Sigmoid colon (tissue), 3 donors: Measurements from ENCODE around the gene CLEC16A.

Source experiments
- POLR2A ChIP-seq, 2 donors: fragments of 450-650 bp; IDR thresholded peaks; one replicate each; pipeline ENCODE4 v1.6.1; 2016; ENCODE audit warnings: antibody characterized with exemption in 2 of 2, mild to moderate bottlenecking in 2 of 2, moderate library complexity in 2 of 2
- TF ChIP-seq, protein P1 (sequence below), 4 experiments: fragments of 450-650 bp in 3 of 4; fragments of 200-600 bp in 1 of 4; IDR thresholded peaks; one replicate each; pipeline ENCODE4 v1.5.1; 2016 to 2019; ENCODE audit warnings: antibody characterized with exemption in 4 of 4, mild to moderate bottlenecking in 3 of 4, moderate library complexity in 2 of 4

DNA sequence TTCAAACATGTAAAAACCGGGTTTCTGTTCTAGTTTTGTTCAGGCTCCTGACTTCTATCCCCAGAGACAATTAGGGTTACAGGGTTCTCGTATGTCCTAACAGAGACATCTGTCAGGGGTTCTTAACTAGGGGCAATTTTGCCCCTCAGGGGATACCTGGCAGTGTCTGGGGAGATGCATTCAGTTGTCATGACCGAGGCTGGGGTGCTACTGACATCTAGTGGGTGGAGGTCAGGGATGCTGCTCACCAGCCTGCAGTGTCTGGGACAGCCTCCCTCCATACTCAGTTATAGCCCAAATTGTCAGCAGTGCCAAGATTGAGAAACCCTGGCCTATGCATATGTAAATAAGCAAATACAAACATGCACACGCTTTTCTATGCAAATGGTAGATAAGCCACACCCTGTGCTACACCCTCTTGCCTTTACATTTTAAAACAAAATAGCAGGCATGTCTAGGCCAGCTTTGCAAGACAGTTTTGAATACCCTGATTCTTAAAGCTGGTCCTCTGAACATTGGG lies 37.4 kb downstream of the CLEC16A start:
- TF ChIP-seq, protein P1, sequence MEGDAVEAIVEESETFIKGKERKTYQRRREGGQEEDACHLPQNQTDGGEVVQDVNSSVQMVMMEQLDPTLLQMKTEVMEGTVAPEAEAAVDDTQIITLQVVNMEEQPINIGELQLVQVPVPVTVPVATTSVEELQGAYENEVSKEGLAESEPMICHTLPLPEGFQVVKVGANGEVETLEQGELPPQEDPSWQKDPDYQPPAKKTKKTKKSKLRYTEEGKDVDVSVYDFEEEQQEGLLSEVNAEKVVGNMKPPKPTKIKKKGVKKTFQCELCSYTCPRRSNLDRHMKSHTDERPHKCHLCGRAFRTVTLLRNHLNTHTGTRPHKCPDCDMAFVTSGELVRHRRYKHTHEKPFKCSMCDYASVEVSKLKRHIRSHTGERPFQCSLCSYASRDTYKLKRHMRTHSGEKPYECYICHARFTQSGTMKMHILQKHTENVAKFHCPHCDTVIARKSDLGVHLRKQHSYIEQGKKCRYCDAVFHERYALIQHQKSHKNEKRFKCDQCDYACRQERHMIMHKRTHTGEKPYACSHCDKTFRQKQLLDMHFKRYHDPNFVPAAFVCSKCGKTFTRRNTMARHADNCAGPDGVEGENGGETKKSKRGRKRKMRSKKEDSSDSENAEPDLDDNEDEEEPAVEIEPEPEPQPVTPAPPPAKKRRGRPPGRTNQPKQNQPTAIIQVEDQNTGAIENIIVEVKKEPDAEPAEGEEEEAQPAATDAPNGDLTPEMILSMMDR (IDR thresholded peaks at IDR 0.05), result no peak
- TF ChIP-seq POLR2A (IDR thresholded peaks at IDR 0.05), result no peak
